ENCODE data around the gene LMF1. TPM values are rescaled to one million over a fixed set of nuclear protein-coding genes. Genes with fewer than 3 reads are reported as not detected.
"Not testable (repeated sequence)": the region's sequence is repeated elsewhere in the genome, so short reads cannot be mapped to it uniquely, and the experiment has no call there.

The LMF1 gene
- total RNA-seq, 1 donor from 2014 or later = 32.1 TPM

DNA sequence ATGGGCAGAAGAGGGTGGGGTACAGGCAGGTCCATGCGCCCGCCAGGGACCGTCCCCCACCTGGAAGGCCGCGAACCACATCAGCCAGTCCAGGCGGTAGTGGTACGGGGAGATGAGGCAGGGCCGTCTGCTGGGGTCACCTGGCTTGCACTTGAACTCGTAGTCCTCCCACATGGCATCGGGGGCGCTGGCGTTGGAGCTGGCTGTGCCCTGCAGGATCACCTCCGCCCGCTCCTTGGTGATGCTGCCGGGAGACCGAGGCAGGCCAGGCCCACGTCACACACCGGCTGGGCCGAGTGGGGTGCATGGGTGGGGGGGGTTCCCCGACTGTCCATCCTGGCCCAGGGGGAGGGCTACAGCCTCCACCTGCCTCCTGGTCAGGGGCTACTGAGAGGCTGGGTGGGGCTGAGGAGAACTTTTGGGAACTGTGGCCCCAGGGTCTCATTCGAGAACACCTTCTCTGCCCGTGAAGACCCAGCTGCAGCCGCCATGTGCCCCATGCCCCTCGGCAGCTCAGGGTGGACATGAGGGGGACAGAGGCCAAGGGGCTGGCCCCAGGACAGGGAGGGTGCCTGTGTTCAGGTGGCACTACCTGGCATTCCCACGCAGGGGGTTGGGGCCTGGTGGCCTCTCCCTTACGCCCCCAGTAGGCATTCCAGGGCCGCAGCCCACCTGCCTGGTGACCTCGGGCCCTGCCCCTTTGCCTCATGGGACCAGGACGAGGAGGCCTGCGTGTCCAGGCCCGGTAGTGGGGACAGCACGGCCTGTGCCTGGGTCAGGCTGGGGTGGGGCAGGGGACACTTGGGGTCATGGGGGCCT lies 100.8 kb downstream of the LMF1 start:
- DNase-seq (ENCODE audit: low spot score) = no peak

DNA sequence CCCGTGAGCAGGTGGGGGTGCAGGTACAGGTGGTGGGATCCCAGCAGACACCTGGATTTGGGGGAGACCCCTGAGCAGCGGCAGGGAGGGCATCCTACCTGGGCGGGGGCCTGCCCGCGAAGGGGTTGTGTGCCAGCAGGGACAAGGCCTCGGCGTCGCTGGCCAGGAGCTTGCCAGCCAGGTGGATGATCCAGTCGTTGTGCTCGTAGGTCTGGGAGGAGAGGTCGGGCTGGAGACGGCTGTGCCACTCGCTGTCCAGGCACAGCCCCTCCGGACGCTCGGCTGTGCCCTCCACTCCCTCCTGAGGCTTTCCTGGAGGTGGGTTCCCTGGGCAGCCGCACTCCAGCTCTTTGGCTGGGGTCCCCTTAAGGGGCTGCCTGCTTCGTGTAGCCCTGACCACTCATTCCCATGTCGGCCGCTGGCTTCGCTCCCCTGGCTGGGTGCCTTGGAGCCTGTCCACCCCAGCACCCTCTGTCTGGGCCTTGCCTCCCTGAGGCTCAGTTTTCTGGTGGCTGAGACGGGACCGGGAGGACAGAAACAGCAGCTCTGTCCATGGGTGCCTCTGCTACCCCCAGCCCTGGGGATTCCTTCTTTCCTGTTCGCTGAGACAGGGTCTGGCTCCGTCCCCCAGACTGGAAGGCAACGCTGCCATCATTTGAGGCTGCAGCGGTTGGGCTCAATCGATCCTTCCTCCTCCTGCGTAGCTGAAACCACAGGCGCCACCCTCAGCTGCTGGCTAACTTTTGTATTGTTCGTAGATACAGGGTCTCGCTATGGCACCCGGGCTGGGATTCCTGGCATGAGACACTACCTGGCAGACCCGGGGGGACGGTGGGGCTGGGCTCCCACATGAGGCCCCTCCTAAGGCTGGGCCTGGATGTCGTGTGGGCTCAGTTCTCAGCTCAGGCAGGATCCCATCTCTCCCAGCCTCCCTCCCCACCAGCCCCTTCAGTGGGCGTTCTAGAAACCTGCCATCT lies 101.7 kb downstream of the LMF1 start:
- DNase-seq (ENCODE audit: low spot score) = no peak

DNA sequence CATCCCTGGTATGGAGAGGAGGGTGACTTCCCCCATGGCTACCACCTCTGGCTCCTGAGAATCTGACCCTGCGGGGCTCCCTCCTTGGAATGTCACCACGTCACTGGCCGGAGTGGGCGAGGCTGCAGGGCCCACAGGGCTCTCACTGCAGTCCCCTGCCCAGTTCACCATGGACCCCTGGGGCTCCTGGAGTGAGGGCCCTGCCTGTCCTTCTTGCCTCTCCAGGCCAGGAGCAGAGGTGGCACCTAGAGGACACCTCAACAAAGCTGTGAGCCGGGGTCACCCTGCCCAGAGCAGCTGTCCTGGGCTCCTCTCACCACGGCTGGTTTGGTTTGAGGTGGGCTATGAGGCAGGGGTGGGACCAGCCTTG lies 102.4 kb downstream of the LMF1 start:
- no peak for DNase-seq (ENCODE audit: low spot score)

DNA sequence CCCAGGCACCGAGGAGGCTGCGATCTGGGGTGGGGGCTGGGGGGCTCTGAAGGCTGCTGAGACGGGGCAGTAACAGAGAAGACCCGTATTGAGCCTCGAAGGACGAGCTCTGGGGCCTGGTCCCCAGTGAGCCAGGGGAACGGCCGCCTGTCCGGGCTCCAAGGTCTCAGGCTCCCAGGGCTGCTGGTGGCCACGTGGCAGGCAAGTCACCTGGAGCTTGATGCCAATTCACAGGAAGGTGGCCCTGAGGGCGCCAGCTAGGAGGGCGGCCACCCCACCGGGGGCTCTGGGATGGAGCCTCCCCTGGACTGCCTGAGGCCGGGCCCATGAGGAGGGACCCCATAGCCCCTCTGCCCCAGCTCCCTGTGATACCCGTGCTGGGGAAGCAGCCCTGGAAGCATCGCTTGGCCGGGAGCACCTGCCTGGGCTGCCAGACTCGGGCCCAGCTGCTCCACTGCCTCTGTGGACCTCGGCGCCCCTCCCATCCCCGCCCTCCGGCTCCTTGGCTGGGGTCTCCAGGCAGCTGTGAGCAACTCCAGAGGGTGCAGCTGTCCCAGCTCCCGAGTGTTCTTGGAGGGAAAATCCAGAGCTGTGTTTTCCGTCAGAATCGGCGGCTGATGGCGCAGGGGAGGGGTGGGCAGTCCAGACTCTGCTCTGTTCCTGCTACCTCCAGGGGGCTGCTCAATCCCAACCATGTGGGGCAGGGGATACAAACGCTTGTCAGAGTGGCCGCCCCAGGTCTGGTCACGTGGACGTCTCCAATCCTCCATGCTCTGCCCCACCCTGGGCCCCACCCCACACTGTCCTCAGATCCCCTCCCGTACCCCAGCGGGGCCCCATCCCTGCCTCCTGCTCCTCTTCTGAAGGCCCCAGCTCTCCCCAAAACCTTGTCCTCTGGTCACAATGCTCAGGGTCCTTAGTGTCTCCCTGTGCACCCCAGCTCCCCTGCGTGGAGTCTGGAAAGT lies 103.1 kb downstream of the LMF1 start:
- DNase-seq (ENCODE audit: low spot score) = no peak

DNA sequence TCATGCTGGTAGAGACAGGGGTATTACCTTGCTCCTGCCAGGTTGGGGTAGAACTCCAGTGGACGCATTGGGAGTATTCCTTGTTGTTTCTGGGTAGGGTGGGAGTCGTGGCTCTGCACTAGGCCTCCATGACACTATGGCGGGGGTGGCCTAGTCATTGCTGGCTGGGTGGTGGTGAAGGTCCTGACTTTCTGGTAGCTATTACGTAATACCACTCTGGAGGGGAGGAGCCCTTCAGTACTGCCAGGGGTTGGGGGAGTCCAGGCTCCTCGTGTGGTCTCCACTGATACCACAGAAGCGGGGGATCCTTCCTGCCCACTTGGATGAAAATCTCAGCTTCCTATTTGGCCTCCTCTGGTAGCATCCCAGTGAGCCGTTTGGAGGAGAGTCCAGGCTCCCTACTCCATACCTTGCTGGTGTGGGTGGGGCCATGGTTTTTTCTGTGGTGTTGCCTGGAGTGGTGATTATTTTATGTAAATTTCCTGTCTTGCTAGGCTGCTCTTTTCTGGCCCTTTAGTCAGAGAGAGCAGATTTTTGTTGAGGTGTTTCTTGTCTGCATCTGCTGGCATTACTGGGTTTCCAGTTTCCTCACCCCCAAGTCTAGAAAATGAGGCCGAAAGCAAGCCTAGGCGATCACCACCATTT lies 104.4 kb downstream of the LMF1 start:
- DNase-seq (ENCODE audit: low spot score) = no peak

GRCh38 chr16:865026-865425 lies 105.8 kb downstream of the LMF1 start:
- DNase-seq (ENCODE audit: low spot score) = no peak

GRCh38 chr16:861446-861845 lies 109.3 kb downstream of the LMF1 start:
- DNase-seq (ENCODE audit: low spot score) = no peak

DNA sequence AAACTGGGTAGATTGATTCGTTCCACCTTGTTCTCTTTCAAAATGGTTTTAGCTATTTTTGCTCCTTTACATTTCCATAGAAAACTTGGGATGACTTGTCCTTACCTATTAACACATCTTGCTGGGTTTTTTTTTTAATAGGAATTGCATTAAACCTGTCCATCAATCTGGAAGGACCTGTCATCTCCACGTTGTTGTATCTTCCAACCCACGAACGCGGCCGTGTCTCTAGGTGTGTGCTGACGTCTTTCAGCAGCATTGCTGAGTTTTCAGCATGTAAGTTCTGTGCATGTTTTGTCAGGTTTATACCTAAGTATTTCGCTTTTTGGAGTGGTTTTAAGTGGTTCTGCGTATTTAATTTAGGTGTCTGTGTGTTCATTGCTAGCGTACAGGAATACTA lies 109.9 kb downstream of the LMF1 start:
- no peak for DNase-seq (ENCODE audit: low spot score)

- not testable (repeated sequence) for DNase-seq (ENCODE audit: low spot score)
Measured at GRCh38 chr16:858971-859370, 111.8 kb downstream of the LMF1 start.

- not testable (repeated sequence) for DNase-seq (ENCODE audit: low spot score)
Measured at GRCh38 chr16:858441-858840, 112.3 kb downstream of the LMF1 start.

DNA sequence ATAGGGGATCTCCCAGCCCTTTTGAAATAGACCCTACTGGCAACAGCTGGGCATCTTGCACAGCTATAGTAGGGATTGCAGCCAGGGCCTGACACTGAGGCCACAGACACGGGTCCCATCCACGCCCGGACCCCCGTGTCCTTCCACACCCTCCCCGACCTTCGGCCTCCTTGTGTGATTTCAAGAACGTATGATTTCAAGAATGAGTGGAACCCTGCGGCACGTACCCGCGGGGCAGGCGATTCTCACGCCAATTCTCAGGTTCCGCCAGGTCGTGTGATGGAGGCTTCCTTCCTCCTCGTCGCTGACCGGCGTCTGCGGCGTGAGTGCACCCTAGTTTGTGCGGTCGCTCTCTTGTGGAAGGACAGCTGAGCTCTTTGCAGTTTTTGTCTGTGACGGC lies 114.0 kb downstream of the LMF1 start:
- DNase-seq (ENCODE audit: low spot score) = no peak

GRCh38 chr16:856101-856500 lies 114.7 kb downstream of the LMF1 start:
- no peak for DNase-seq (ENCODE audit: low spot score)

GRCh38 chr16:855471-855870 lies 115.3 kb downstream of the LMF1 start:
- DNase-seq (ENCODE audit: low spot score) = no peak

GRCh38 chr16:854808-855410 lies 115.9 kb downstream of the LMF1 start:
- no peak for DNase-seq (ENCODE audit: low spot score)

GRCh38 chr16:853981-854807 lies 116.6 kb downstream of the LMF1 start:
- no peak for DNase-seq (ENCODE audit: low spot score)

DNA sequence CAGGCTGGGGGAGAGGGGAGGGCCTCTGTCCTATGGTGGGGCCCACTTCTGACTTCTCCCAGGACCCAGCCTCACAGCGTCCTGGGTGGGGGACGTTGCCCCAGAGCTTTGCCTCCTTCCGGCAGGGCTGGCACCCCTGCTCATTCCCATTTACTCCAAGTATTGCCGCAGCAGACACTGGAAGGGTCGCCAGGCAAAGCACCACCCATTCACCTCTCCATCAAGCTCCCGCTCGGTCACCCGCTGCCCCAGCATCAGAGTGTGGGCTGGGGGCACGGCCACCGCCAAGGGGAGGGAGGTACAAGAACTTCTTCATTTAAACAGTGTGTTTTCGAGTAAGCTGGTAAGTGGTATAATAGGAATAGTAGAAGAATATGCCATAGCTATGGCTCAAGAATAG lies 117.5 kb downstream of the LMF1 start:
- no peak for DNase-seq (ENCODE audit: low spot score)

GRCh38 chr16:852451-853185 lies 118.2 kb downstream of the LMF1 start:
- no peak for DNase-seq (ENCODE audit: low spot score)

- DNase-seq (ENCODE audit: low spot score) = no peak
Measured at GRCh38 chr16:851871-852270, 118.9 kb downstream of the LMF1 start.

DNA sequence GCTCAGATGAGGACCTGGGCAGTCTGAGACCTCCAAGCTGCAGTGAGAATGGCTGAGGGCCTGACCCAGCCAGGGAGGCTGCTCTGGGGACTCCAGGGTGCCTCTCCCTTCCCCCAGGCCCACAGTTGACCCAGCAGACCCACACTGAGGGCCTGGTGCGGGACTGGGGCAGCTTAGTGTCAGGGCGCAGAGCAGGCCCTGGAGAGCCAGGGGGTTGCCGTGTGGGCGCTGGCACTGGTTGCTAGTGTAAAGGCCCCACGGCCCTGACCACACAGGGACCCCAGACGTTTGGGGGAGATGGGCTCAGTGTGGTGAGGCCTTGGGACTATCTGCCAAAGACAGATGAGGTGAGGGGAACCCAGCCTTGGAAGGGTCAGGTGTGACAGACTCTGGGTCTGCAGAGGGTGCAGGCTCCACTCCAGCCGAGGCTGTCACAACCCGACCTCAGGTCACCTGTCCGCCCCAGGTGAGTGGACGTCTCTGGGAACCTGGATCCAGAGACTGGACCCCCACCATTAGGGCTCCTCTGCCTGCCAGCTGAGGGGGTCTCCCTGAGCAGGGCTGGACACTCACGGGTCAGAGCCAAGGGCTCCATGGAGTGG lies 119.5 kb downstream of the LMF1 start:
- no peak for DNase-seq (ENCODE audit: low spot score)
